SK-N-SH (cell line): Measurements from ENCODE around the gene C12orf75. TPM values are rescaled to one million over a fixed set of nuclear protein-coding genes. Genes with fewer than 3 reads are reported as not detected.

ENCODE experiments used
- CTCF ChIA-PET: fragments of 300-600, 350-600 bp; formaldehyde crosslinking; extraction: SDS; loops from one replicate; lab custom pipeline; 2021; lab: Yijun Ruan, JAX
- POLR2A ChIA-PET: fragments of 350-600 bp; sonication (Branson Sonifier 250); formaldehyde crosslinking; extraction: SDS; loops from one replicate; lab custom pipeline; 2020; ENCODE audit warnings: antibody characterized with exemption, inconsistent platforms; lab: Yijun Ruan, JAX
- DNase-seq: peaks from one replicate; pipeline ENCODE4 v3.0.0; 2012
- H2AFZ ChIP-seq: fragments of 200-600 bp; sonication (generic); 2 replicates; pipeline ENCODE4 v1.8.1; 2016; ENCODE audit warnings: antibody characterized with exemption, mild to moderate bottlenecking, low read depth
- H3F3A ChIP-seq: fragments of 200-600 bp; sonication (generic); replicated peaks from 2 replicates; pipeline ENCODE3; 2016; ENCODE audit warnings: antibody characterized with exemption, mild to moderate bottlenecking; ENCODE audit not compliant: insufficient read depth
- H3K27ac ChIP-seq, 2 experiments: fragments of 200-500 bp in 1 of 2; fragments of 200-600 bp in 1 of 2; sonication (Bioruptor generic) in 1 of 2; sonication (generic), shearing (Covaris generic) in 1 of 2; 2 replicates each; pipeline versions ENCODE4 v1.5.1 to v1.6.1; 2014 to 2016; ENCODE audit warnings: low read depth in 2 of 2, inconsistent platforms in 1 of 2, low read length in 1 of 2, mild to moderate bottlenecking in 1 of 2, mixed read lengths in 1 of 2
- H3K27me3 ChIP-seq: fragments of 200-600 bp; sonication (generic), shearing (Covaris generic); 2 replicates; pipeline ENCODE4 v1.6.1; 2016; ENCODE audit warnings: mixed run types; ENCODE audit not compliant: insufficient read depth
- H3K36me3 ChIP-seq, 2 experiments: fragments of 200-500 bp in 1 of 2; fragments of 200-600 bp in 1 of 2; sonication (Bioruptor generic) in 1 of 2; sonication (generic) in 1 of 2; replicated peaks in 1 of 2; 2 replicates each; pipeline versions ENCODE3 to v1.5.1; 2014 to 2016; ENCODE audit warnings: low read length in 1 of 2, mild to moderate bottlenecking in 1 of 2; ENCODE audit not compliant: insufficient read depth in 2 of 2, control insufficient read depth in 1 of 2
- H3K4me1 ChIP-seq, 2 experiments: fragments of 200-500 bp in 1 of 2; fragments of 200-600 bp in 1 of 2; sonication (Bioruptor generic) in 1 of 2; sonication (generic), shearing (Covaris generic) in 1 of 2; 2 replicates each; pipeline versions ENCODE4 v1.5.1 to v1.6.1; 2014 to 2016; ENCODE audit warnings: low read depth in 1 of 2, low read length in 1 of 2, mixed run types in 1 of 2; ENCODE audit not compliant: insufficient read depth in 2 of 2, control insufficient read depth in 1 of 2
- H3K4me2 ChIP-seq: fragments of 200-600 bp; sonication (generic), shearing (Covaris generic); 2 replicates; pipeline ENCODE4 v1.6.1; 2017; ENCODE audit warnings: mixed run types
- H3K4me3 ChIP-seq, 2 experiments: fragments of 200-500 bp in 1 of 2; fragments of 200-600 bp in 1 of 2; sonication (Bioruptor generic) in 1 of 2; sonication (generic), shearing (Covaris generic) in 1 of 2; 2 replicates each; pipeline versions ENCODE4 v1.5.1 to v1.8.1; 2014 to 2016; ENCODE audit warnings: low read depth in 2 of 2, inconsistent platforms in 1 of 2, low read length in 1 of 2, mild to moderate bottlenecking in 1 of 2, mixed read lengths in 1 of 2, moderate library complexity in 1 of 2
- H3K79me2 ChIP-seq: fragments of 200-600 bp; sonication (generic); 2 replicates; pipeline ENCODE4 v1.8.1; 2017; ENCODE audit warnings: mild to moderate bottlenecking; ENCODE audit not compliant: insufficient read depth
- H3K9ac ChIP-seq: fragments of 200-600 bp; sonication (generic); 2 replicates; pipeline ENCODE4 v1.6.1; 2017; ENCODE audit warnings: mixed run types
- H3K9me2 ChIP-seq: fragments of 200-600 bp; sonication (generic); 2 replicates; pipeline ENCODE4 v1.6.1; 2017; ENCODE audit warnings: mixed run types
- H3K9me3 ChIP-seq: fragments of 200-600 bp; sonication (generic); 2 replicates; pipeline ENCODE4 v1.6.1; 2017; ENCODE audit warnings: mixed run types, mild to moderate bottlenecking, moderate library complexity
- H4K20me1 ChIP-seq: fragments of 200-600 bp; sonication (generic); 2 replicates; pipeline ENCODE4 v1.6.1; 2017; ENCODE audit warnings: mild to moderate bottlenecking, mixed run types; ENCODE audit not compliant: insufficient read depth
- CHD2 ChIP-seq: fragments of 150-350 bp; IDR thresholded peaks from 2 replicates; pipeline ENCODE4 v1.6.1; 2018; ENCODE audit warnings: low read length; ENCODE audit not compliant: partially characterized antibody
- FOSL2 ChIP-seq: IDR thresholded peaks from 2 replicates; pipeline ENCODE4 v1.4.0; 2012; ENCODE audit warnings: low read depth, mild to moderate bottlenecking, moderate library complexity, borderline replicate concordance
- MAX ChIP-seq: IDR thresholded peaks from 2 replicates; pipeline ENCODE4 v1.4.0; 2012; ENCODE audit warnings: low read depth
- MEF2A ChIP-seq: IDR thresholded peaks from 2 replicates; pipeline ENCODE4 v1.4.0; 2012; ENCODE audit warnings: low read depth, borderline replicate concordance
- NFIC ChIP-seq: IDR thresholded peaks from 2 replicates; pipeline ENCODE4 v1.4.0; 2012; ENCODE audit warnings: borderline replicate concordance
- NRF1 ChIP-seq: IDR thresholded peaks from 2 replicates; pipeline ENCODE4 v1.6.1; 2012; ENCODE audit warnings: low read depth, mild to moderate bottlenecking, low read length
- PBX3 ChIP-seq: IDR thresholded peaks from 2 replicates; pipeline ENCODE4; 2012
- RFX5 ChIP-seq: IDR thresholded peaks from 2 replicates; pipeline ENCODE4 v1.6.1; 2012; ENCODE audit warnings: mild to moderate bottlenecking, improper control_type of control experiment, low read length
- TAF1 ChIP-seq: IDR thresholded peaks from 2 replicates; pipeline ENCODE4 v1.6.1; 2012; ENCODE audit warnings: low read depth, mild to moderate bottlenecking, low read length, moderate library complexity, borderline replicate concordance
- TEAD4 ChIP-seq: IDR thresholded peaks from 2 replicates; pipeline ENCODE4 v1.4.0; 2012; ENCODE audit warnings: mild to moderate bottlenecking, borderline replicate concordance; ENCODE audit not compliant: insufficient read depth
- YY1 ChIP-seq: IDR thresholded peaks from 2 replicates; pipeline ENCODE4 v1.4.0; 2012; ENCODE audit warnings: low read depth, mild to moderate bottlenecking
- WGBS: methylation state at CpG from one replicate; pipeline ENCODE4 v1.1.6; 2017; ENCODE audit warnings: low lambda C conversion rate; 5-methylcytosine and 5-hydroxymethylcytosine counted together
- polyA plus RNA-seq, 3 experiments: library from polyadenylated mRNA; depleted of rRNA; stranded (reverse); fragments of >200 nt; gene quantifications; 2 replicates each; pipeline ENCODE4 v1.2.3, GENCODE V29; 2012
- TF ChIP-seq, protein P1 (sequence below): fragments of 200-600 bp; sonication (generic); IDR thresholded peaks from 2 replicates; pipeline ENCODE4 v1.6.1; 2017; ENCODE audit warnings: antibody characterized with exemption, mild to moderate bottlenecking, moderate library complexity
- TF ChIP-seq, protein P2 (sequence below): IDR thresholded peaks from 2 replicates; pipeline ENCODE4 v1.4.0; 2012; ENCODE audit warnings: low read depth, borderline replicate concordance

The C12orf75 gene
- polyA plus RNA-seq, 1 of the 3 experiments (the other 2 are of a cell fraction): 221 TPM

DNA sequence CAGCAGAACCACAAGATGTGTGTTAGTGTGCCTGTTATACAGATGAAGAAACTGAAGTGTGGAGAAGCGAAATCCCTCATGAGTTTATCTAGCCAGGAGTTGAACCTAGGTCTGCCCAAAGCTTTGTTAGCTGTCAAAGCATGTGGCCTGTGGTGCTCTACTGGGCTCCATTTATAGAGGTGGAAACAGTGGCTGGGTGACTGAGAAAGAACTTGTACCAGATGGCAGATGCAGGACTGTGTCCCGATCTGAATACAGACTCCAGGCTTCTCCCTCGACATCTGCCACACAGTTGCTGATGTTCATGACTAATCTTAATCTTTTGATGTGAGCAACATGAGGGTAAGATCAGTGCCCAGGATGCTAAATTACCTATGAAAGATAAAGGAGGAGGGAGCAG, 89.1 kb downstream of the C12orf75 start (continued):
- TF ChIP-seq CHD2 (no peak), MEF2A (no peak), TEAD4 (no peak), YY1 (no peak), NRF1 (no peak)

- no peaks in the 10 kb centered on the region for H3K36me3 ChIP-seq
- H3K4me1 ChIP-seq: peaks cover 0 to 7% of the 10 kb centered on the region in 2 experiments; a peak in 2 of 4 replicates
- H3K9me3 ChIP-seq: no peaks in the 10 kb centered on the region
- WGBS: 71% methylated on average over 5 of the region's 5 CpGs
- H3K4me2 ChIP-seq: no peak overlapping the region
- H3K9me2 ChIP-seq: no peaks in the 10 kb centered on the region
- CTCF ChIA-PET: interaction anchor here (0.6 to 2.4 kb wide), 43 partner anchors 8 to 808 kb away, joined by 3 to 72 read pairs (median 4); partner anchors contain the start of gene NUAK1
- H4K20me1 ChIP-seq: no peaks in the 10 kb centered on the region
- H3K9ac ChIP-seq: no peak overlapping the region
- POLR2A ChIA-PET: interaction anchor here (0.6 kb wide), 1 partner anchor 718 kb away, joined by 4 read pairs; no protein-coding TSS in a partner anchor
- H3K79me2 ChIP-seq: no peaks in the 10 kb centered on the region
- DNase-seq: no peak
- H3K27ac ChIP-seq: peak overlapping the region in 1 of 2 experiments; percentile 64; a peak in 2 of 4 replicates
- no peak overlapping the region for H2AFZ ChIP-seq
- H3K27me3 ChIP-seq: no peaks in the 10 kb centered on the region
- peaks cover 16% of the 10 kb centered on the region for H3F3A ChIP-seq
- TF ChIP-seq, protein P1, sequence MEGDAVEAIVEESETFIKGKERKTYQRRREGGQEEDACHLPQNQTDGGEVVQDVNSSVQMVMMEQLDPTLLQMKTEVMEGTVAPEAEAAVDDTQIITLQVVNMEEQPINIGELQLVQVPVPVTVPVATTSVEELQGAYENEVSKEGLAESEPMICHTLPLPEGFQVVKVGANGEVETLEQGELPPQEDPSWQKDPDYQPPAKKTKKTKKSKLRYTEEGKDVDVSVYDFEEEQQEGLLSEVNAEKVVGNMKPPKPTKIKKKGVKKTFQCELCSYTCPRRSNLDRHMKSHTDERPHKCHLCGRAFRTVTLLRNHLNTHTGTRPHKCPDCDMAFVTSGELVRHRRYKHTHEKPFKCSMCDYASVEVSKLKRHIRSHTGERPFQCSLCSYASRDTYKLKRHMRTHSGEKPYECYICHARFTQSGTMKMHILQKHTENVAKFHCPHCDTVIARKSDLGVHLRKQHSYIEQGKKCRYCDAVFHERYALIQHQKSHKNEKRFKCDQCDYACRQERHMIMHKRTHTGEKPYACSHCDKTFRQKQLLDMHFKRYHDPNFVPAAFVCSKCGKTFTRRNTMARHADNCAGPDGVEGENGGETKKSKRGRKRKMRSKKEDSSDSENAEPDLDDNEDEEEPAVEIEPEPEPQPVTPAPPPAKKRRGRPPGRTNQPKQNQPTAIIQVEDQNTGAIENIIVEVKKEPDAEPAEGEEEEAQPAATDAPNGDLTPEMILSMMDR: no peak
- TF ChIP-seq, protein P2, sequence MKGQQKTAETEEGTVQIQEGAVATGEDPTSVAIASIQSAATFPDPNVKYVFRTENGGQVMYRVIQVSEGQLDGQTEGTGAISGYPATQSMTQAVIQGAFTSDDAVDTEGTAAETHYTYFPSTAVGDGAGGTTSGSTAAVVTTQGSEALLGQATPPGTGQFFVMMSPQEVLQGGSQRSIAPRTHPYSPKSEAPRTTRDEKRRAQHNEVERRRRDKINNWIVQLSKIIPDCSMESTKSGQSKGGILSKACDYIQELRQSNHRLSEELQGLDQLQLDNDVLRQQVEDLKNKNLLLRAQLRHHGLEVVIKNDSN: no peak
- no peak for TF ChIP-seq MAX
- no peak for TF ChIP-seq RFX5
- TF ChIP-seq NFIC: no peak
- no peak for TF ChIP-seq TEAD4
- TF ChIP-seq PBX3: no peak
- TF ChIP-seq FOSL2: no peak
- TF ChIP-seq TAF1: no peak
- H3K4me3 ChIP-seq: no peak overlapping the region
Observed at GRCh38 chr12:105420046-105420445, 89.6 kb downstream of the C12orf75 start.
